NT2/D1 (cell line): ENCODE measurements around the gene C20orf141.

ENCODE experiments used
- SUZ12 ChIP-seq: IDR thresholded peaks from 2 replicates; pipeline ENCODE4 v1.6.1; 2011; ENCODE audit not compliant: insufficient read length, insufficient read depth; ENCODE audit errors: extremely low read depth
- YY1 ChIP-seq: IDR thresholded peaks from 2 replicates; pipeline ENCODE4 v1.6.1; 2011; ENCODE audit not compliant: insufficient read length, insufficient read depth
- ZNF274 ChIP-seq: IDR thresholded peaks from 2 replicates; pipeline ENCODE4 v1.6.1; 2011; ENCODE audit warnings: mild to moderate bottlenecking, low read depth, low read length

GRCh38 chr20:2796011-2796660 lies 18.7 kb upstream of the C20orf141 start:
- TF ChIP-seq YY1: no peak
- TF ChIP-seq ZNF274: no peak
- TF ChIP-seq SUZ12: no peak
